ENCODE data around the gene SH3PXD2A.

The SH3PXD2A gene

DNA sequence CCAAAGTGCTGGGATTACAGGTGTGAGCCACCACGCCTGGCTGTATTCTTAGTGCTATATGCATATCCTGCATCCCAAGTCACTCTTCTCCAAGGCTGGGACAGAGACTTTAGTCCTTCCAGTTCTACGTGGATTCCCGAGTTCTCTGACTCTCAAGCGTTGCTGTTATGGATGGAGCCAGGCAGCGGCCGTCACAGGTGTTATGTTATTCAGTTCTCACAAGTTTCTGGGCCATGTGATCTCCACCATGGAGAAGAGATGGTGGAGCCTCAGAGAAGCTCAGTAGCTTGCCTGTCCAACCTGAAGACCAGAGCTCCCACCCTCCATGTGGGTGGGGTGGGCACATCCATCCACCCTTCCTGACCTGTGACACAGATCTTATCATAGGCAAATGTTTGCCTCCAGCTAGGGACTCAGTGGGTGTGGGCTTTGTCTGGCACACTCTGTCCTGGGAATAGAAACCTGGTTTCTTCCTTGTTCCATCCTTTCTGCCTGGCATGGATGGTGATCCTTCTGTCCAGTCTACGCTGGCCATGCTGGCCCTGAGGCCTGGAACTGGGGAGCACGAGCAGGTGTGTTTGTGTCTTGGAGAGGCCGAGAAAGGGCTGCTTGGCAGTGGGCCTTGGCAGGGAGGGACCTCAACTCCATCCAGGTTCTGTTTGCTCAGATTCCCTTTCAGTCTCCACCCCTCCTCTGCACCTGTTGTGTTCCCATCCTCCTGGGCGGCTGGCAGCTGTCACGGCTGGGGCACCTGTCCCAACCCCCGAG is 306.6 kb downstream of the SH3PXD2A start:
- no peak for DNase-seq

DNA sequence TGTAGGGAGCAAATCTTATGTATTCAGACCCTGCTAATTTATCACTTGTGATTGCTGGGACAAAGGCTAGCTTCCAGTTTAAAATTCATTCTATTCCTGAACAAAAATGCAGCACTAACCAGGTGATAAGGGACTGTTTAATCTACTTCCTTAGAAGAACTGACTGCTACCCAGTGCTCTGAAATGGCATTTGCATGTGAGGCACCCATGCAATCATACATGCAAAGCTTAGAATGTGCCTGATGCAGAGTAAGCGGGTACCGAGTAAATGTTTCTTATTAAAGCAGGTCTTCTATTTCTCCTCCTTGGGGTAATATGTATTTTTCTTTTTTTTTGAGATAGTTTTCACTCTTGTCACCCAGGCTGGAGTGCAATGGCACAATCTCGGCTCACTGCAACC is 307.4 kb downstream of the SH3PXD2A start:
- DNase-seq, result no peak

GRCh38 chr10:103547391-103547946 is 307.9 kb downstream of the SH3PXD2A start:
- DNase-seq, result no peak

DNA sequence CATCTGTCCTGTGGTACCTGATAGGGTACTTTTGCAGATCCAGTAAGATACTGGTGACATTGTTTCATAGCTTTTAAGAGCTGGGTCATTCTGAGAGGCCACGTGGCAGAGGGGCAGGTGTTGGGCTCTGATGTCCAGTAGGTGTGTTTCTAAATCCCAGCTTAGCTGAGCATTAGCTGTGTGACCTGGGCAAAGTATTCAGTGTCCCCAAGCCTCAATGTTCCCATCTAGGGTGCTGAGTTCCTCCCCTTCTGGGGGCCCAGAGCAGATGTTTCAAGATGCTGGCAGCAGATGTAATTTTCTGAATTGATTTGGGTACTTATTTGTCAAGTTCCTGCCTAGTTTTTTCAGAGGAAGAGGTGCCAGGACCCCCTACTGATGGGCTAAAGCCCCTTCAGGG is 309.0 kb downstream of the SH3PXD2A start:
- DNase-seq, result no peak

DNA sequence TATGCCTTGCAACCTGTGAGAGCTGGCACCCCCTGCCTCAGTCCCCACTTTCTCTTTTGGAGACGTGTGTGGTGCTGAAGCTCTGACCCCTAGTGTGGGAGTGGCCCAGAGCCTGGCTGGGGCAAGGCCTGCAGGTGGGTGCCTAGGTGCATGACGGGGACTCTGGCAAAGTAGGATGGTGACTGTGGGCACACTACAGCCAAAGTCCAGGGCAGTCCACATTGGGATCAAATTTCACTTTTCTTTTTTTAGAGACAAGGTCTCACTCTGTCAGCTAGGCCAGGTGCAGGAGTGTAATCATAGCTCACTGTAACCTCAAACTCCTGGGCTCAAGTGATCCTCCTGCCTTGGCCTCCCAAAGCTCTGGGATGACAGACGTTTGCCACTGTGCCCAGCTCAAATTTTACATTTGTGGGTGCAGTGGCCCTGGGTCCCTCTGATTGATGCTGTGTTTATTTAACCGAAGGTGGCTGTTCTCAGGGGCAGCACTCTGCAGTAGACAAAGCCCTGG is 309.6 kb downstream of the SH3PXD2A start:
- DNase-seq, result no peak

DNA sequence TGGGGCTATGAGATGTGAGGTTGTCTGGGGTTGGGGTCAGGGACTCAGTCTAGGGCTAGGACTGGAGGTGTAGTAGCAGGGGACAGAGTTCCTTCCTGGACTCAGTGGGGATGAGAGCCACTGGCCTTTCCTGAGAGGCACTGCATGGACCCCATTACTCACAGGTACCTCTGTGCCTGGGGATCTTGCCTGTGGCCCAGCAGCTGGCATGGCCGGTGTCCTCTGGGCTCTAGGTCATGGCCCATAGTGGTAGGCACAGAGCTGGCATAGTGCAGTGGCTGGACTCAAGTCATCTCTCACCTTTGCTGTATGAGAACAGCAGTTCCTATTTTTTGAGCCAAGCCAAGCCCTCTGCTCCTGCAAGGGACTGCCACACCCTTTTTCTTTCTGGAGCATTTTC is 310.0 kb downstream of the SH3PXD2A start:
- no peak for DNase-seq

GRCh38 chr10:103544657-103545310 is 310.6 kb downstream of the SH3PXD2A start:
- no peak for DNase-seq
